ENCODE measurements around the gene CBFA2T3. TPM values are rescaled to one million over a fixed set of nuclear protein-coding genes. Genes with fewer than 3 reads are reported as not detected.

Gene CBFA2T3
- total and polyA plus RNA-seq, 2 of the 8 experiments (the other 6 are each of a cell fraction or from before 2014, with no cell fraction given) = 0.51 to 1.3 TPM

GRCh38 chr16:88877564-88878289, 99.3 kb downstream of the CBFA2T3 start (continued):
- no peak for TF ChIP-seq YY1 (IDR thresholded peaks at IDR 0.05; ENCODE audit: low read depth, low read length)
